Activated CD4-positive, alpha-beta memory T cell treated with anti-CD3 and anti-CD28 coated beads, Interleukin-2, amount 10 ng/mL, durations not matched to agents 7 days and 5 days (primary cell): ENCODE measurements around the gene UFSP1. TPM values are rescaled to one million over a fixed set of nuclear protein-coding genes. Genes with fewer than 3 reads are reported as not detected.

Experiments
- CTCF ChIA-PET: fragments of 350-600 bp; sonication (Branson Sonifier 250); formaldehyde crosslinking; loops from one replicate; lab custom pipeline; 2021; ENCODE audit warnings: antibody characterized with exemption, inconsistent platforms; lab: Charles Lee
- POLR2A ChIA-PET: fragments of 350-600 bp; sonication (Branson Sonifier 250); formaldehyde crosslinking; loops from one replicate; lab custom pipeline; 2021; ENCODE audit warnings: antibody characterized with exemption; lab: Charles Lee
- DNase-seq: peaks from one replicate; pipeline ENCODE4 v3.0.0-alpha.2; 2020
- H3K27ac Mint-ChIP-seq: one replicate; pipeline ENCODE4 v1.8.0; 2021; ENCODE audit warnings: mild to moderate bottlenecking, mixed read lengths
- H3K27me3 Mint-ChIP-seq: one replicate; pipeline ENCODE4 v1.8.0; 2021; ENCODE audit warnings: mixed read lengths
- H3K36me3 Mint-ChIP-seq: one replicate; pipeline ENCODE4 v1.8.0; 2021; ENCODE audit warnings: low read depth, mixed read lengths
- H3K4me1 Mint-ChIP-seq: one replicate; pipeline ENCODE4 v1.8.0; 2021; ENCODE audit warnings: mixed read lengths
- H3K4me3 Mint-ChIP-seq: one replicate; pipeline ENCODE4 v1.8.0; 2021; ENCODE audit warnings: mild to moderate bottlenecking, mixed read lengths
- H3K9me3 Mint-ChIP-seq: one replicate; pipeline ENCODE4 v1.8.0; 2021; ENCODE audit warnings: mixed read lengths
- total RNA-seq, 2 experiments: library from RNA; stranded (reverse); gene quantifications; one replicate each; pipeline ENCODE4 v1.2.3, GENCODE V29; 2021

UFSP1 gene
- total RNA-seq, 2 experiments from 2014 or later, result 2.1 to 3.0 TPM

- H3K27me3 Mint-ChIP-seq, result no peaks in the 10 kb centered on the region
- POLR2A ChIA-PET, result interaction anchor here (0.6 to 6.6 kb wide), 6 partner anchors 13 to 753 kb away, joined by 3 to 251 read pairs (median 15); partner anchors contain the start of genes FBXO24, LRCH4, SLC12A9 and UFSP1
- peak overlapping the region; percentile 97 for H3K27ac Mint-ChIP-seq
- H3K4me3 Mint-ChIP-seq, result peak overlapping the region; percentile 98
- H3K36me3 Mint-ChIP-seq, result peaks cover 64% of the 10 kb centered on the region
- no peak for DNase-seq
- CTCF ChIA-PET, result interaction anchor here (2.3 kb wide), 1 partner anchor 22 kb away, joined by 14 read pairs; the partner anchor contains the start of gene SLC12A9
- H3K4me1 Mint-ChIP-seq, result peaks cover 50% of the 10 kb centered on the region
- H3K9me3 Mint-ChIP-seq, result no peaks in the 10 kb centered on the region
Measured at GRCh38 chr7:100873599-100874299, 15.8 kb downstream of the UFSP1 start.

GRCh38 chr7:100867776-100868485, 21.6 kb downstream of the UFSP1 start:
- CTCF ChIA-PET, result no interaction called here

GRCh38 chr7:100867040-100867775, 22.3 kb downstream of the UFSP1 start, which contains the start of gene TRIP6:
TRIP6 (plus strand) TSS chr7:100867387; CDS start chr7:100867498, 111 bp downstream.
- Mint-ChIP-seq H3K4me3 (peak within 1 kb of the TSS; percentile 89), H3K4me1 (peaks cover 24% of the 10 kb centered on the region), H3K36me3 (peaks cover 31% of the 10 kb centered on the region), H3K27me3 (no peaks in the 10 kb centered on the region), H3K27ac (peak within 1 kb of the TSS; percentile 90), H3K9me3 (no peaks in the 10 kb centered on the region)
- ChIA-PET CTCF (no interaction called here), POLR2A (interaction anchor here (1.6 kb wide), 1 partner anchor 8 kb away, joined by 8 read pairs; the partner anchor contains the start of gene SRRT)
- peak; percentile 60 for DNase-seq

More at GRCh38 chr7:100867776-100868485, 21.6 kb downstream of the UFSP1 start:
- peaks cover 29% of the 10 kb centered on the region for H3K36me3 Mint-ChIP-seq
- no peaks in the 10 kb centered on the region for H3K9me3 Mint-ChIP-seq
- H3K27me3 Mint-ChIP-seq, result no peaks in the 10 kb centered on the region
- no peak for DNase-seq
- POLR2A ChIA-PET, result interaction anchor here (1.6 kb wide), 1 partner anchor 7 kb away, joined by 8 read pairs; the partner anchor contains the start of gene SRRT
- H3K4me1 Mint-ChIP-seq, result peaks cover 26% of the 10 kb centered on the region
- H3K27ac Mint-ChIP-seq, result peak overlapping the region; percentile 79
- peak overlapping the region; percentile 89 for H3K4me3 Mint-ChIP-seq

- no peaks in the 10 kb centered on the region for H3K9me3 Mint-ChIP-seq
- no peaks in the 10 kb centered on the region for H3K27me3 Mint-ChIP-seq
- DNase-seq, result no peak
- ChIA-PET CTCF (no interaction called here), POLR2A (interaction anchor here (1.6 kb wide), 1 partner anchor 9 kb away, joined by 8 read pairs; the partner anchor contains the start of gene SRRT)
- H3K36me3 Mint-ChIP-seq, result peaks cover 34% of the 10 kb centered on the region
- peak overlapping the region; percentile 89 for H3K4me3 Mint-ChIP-seq
- H3K27ac Mint-ChIP-seq, result peak overlapping the region; percentile 90
- H3K4me1 Mint-ChIP-seq, result peaks cover 23% of the 10 kb centered on the region
Measured at GRCh38 chr7:100866729-100867039, 22.8 kb downstream of the UFSP1 start.

- Mint-ChIP-seq H3K4me1 (peaks cover 21% of the 10 kb centered on the region), H3K27ac (peak overlapping the region; percentile 58), H3K9me3 (no peaks in the 10 kb centered on the region), H3K27me3 (no peaks in the 10 kb centered on the region), H3K4me3 (peak overlapping the region; percentile 89), H3K36me3 (peaks cover 30% of the 10 kb centered on the region)
- POLR2A ChIA-PET, result interaction anchor here (1.3 to 1.6 kb wide), 2 partner anchors 9 kb away, joined by 5 to 8 read pairs; partner anchors contain the start of gene SRRT
- CTCF ChIA-PET, result no interaction called here
- DNase-seq, result no peak
Measured at GRCh38 chr7:100865938-100866728, 23.4 kb downstream of the UFSP1 start.

- ChIA-PET POLR2A (interaction anchor here (1.3 kb wide), 1 partner anchor 9 kb away, joined by 5 read pairs; the partner anchor contains the start of gene SRRT), CTCF (no interaction called here)
- Mint-ChIP-seq H3K4me3 (peak overlapping the region; percentile 24), H3K9me3 (no peaks in the 10 kb centered on the region), H3K4me1 (peaks cover 18% of the 10 kb centered on the region), H3K27ac (peak overlapping the region; percentile 11), H3K27me3 (no peaks in the 10 kb centered on the region), H3K36me3 (peaks cover 32% of the 10 kb centered on the region)
- DNase-seq, result no peak
Measured at GRCh38 chr7:100865372-100865911, 24.1 kb downstream of the UFSP1 start.

- Mint-ChIP-seq H3K4me1 (peaks cover 18% of the 10 kb centered on the region), H3K4me3 (no peak overlapping the region), H3K36me3 (peaks cover 40% of the 10 kb centered on the region), H3K9me3 (no peaks in the 10 kb centered on the region), H3K27me3 (no peaks in the 10 kb centered on the region), H3K27ac (no peak overlapping the region)
- ChIA-PET POLR2A (interaction anchor here (1.4 kb wide), 1 partner anchor 11 kb away, joined by 4 read pairs; the partner anchor contains the start of gene SRRT), CTCF (no interaction called here)
- no peak for DNase-seq
Measured at GRCh38 chr7:100864263-100864845, 25.2 kb downstream of the UFSP1 start.

GRCh38 chr7:100863406-100863950, 26.0 kb downstream of the UFSP1 start:
- ChIA-PET CTCF (interaction anchor here (2.6 kb wide), 1 partner anchor 11 kb away, joined by 8 read pairs; the partner anchor contains the start of gene SLC12A9), POLR2A (interaction anchor here (1.4 kb wide), 1 partner anchor 11 kb away, joined by 4 read pairs; the partner anchor contains the start of gene SRRT)
- no peak for DNase-seq
- no peak overlapping the region for H3K4me3 Mint-ChIP-seq
- H3K4me1 Mint-ChIP-seq, result peaks cover 18% of the 10 kb centered on the region
- no peak overlapping the region for H3K27ac Mint-ChIP-seq
- H3K9me3 Mint-ChIP-seq, result no peaks in the 10 kb centered on the region
- no peaks in the 10 kb centered on the region for H3K27me3 Mint-ChIP-seq
- peaks cover 41% of the 10 kb centered on the region for H3K36me3 Mint-ChIP-seq

GRCh38 chr7:100861616-100861985, 27.9 kb downstream of the UFSP1 start:
- Mint-ChIP-seq H3K4me1 (peaks cover 3% of the 10 kb centered on the region), H3K9me3 (no peaks in the 10 kb centered on the region), H3K27me3 (no peaks in the 10 kb centered on the region), H3K4me3 (no peak overlapping the region), H3K36me3 (peaks cover 47% of the 10 kb centered on the region), H3K27ac (no peak overlapping the region)
- CTCF ChIA-PET, result interaction anchor here (2.6 kb wide), 1 partner anchor 10 kb away, joined by 8 read pairs; the partner anchor contains the start of gene SLC12A9
- no peak for DNase-seq
- POLR2A ChIA-PET, result interaction anchor here (2.0 kb wide), 1 partner anchor 13 kb away, joined by 7 read pairs; the partner anchor contains the start of gene SRRT

GRCh38 chr7:100860702-100861615, 28.6 kb downstream of the UFSP1 start:
- H3K27ac Mint-ChIP-seq, result no peak overlapping the region
- no peaks in the 10 kb centered on the region for H3K4me1 Mint-ChIP-seq
- no peaks in the 10 kb centered on the region for H3K27me3 Mint-ChIP-seq
- ChIA-PET CTCF (interaction anchor here (2.6 kb wide), 1 partner anchor 9 kb away, joined by 8 read pairs; the partner anchor contains the start of gene SLC12A9), POLR2A (interaction anchor here (2.0 kb wide), 1 partner anchor 14 kb away, joined by 7 read pairs; the partner anchor contains the start of gene SRRT)
- H3K36me3 Mint-ChIP-seq, result peaks cover 47% of the 10 kb centered on the region
- no peak overlapping the region for H3K4me3 Mint-ChIP-seq
- no peaks in the 10 kb centered on the region for H3K9me3 Mint-ChIP-seq
- DNase-seq, result no peak
